HepG2 (cell line): Measurements from ENCODE around the gene EFNA3. TPM values are rescaled to one million over a fixed set of nuclear protein-coding genes. Genes with fewer than 3 reads are reported as not detected.

ENCODE experiments used
- CREBL2 ChIP-seq: sonication (generic); formaldehyde crosslinking; IDR thresholded peaks from 2 replicates; pipeline ENCODE4 v1.8.1; 2023; ENCODE audit warnings: missing genetic modification reagents, mild to moderate bottlenecking, borderline replicate concordance
- ERF ChIP-seq: IDR thresholded peaks from 2 replicates; pipeline ENCODE4 v1.6.1; 2018; ENCODE audit warnings: missing biosample characterization, missing genetic modification reagents
- EZH2 ChIP-seq: conservative IDR thresholded peaks from 2 replicates; pipeline ENCODE4 v1.6.1; 2012; ENCODE audit warnings: mild to moderate bottlenecking, low read depth, low read length, moderate library complexity
- GATA4 ChIP-seq: sonication (generic); IDR thresholded peaks from 2 replicates; pipeline ENCODE4 v1.6.1; 2016; ENCODE audit warnings: antibody characterized with exemption, low read depth, borderline replicate concordance
- PRPF4 ChIP-seq: fragments of 200-400 bp; formaldehyde crosslinking; IDR thresholded peaks from 2 replicates; pipeline ENCODE4 v1.6.1; 2016; ENCODE audit warnings: low read length, low read depth; ENCODE audit not compliant: poor library complexity, severe bottlenecking
- RELA ChIP-seq: sonication (generic); formaldehyde crosslinking; IDR thresholded peaks from 2 replicates; pipeline ENCODE4 v1.4.0; 2020; ENCODE audit warnings: missing genetic modification reagents
- SAP130 ChIP-seq: IDR thresholded peaks from 2 replicates; pipeline ENCODE4 v1.6.1; 2016; ENCODE audit warnings: low read depth
- SIX1 ChIP-seq: sonication (generic); formaldehyde crosslinking; IDR thresholded peaks from 2 replicates; pipeline ENCODE4 v1.4.0; 2020; ENCODE audit warnings: missing genetic modification reagents, borderline replicate concordance
- SP1 ChIP-seq, 2 experiments: fragments of 450-650 bp in 1 of 2; sonication (generic) in 1 of 2; formaldehyde crosslinking in 1 of 2; IDR thresholded peaks; 2 replicates each; pipeline versions ENCODE4 v1.4.0 to v1.6.1; 2016 to 2020; ENCODE audit warnings: missing genetic modification reagents in 1 of 2
- ZBTB39 ChIP-seq: sonication (generic); formaldehyde crosslinking; IDR thresholded peaks from 2 replicates; pipeline ENCODE4 v1.5.0; 2020; ENCODE audit warnings: missing genetic modification reagents
- ZBTB46 ChIP-seq: sonication (generic); formaldehyde crosslinking; IDR thresholded peaks from 2 replicates; pipeline ENCODE4 v1.4.0; 2020; ENCODE audit warnings: mild to moderate bottlenecking, missing genetic modification reagents, borderline replicate concordance
- ZNF251 ChIP-seq: sonication (generic); formaldehyde crosslinking; IDR thresholded peaks from 2 replicates; pipeline ENCODE4 v1.9.0; 2021; ENCODE audit warnings: mild to moderate bottlenecking, missing genetic modification reagents
- ZNF318 ChIP-seq: sonication (generic); formaldehyde crosslinking; IDR thresholded peaks from 2 replicates; pipeline ENCODE4 v1.4.0; 2020; ENCODE audit warnings: mild to moderate bottlenecking, missing genetic modification reagents
- ZNF501 ChIP-seq: sonication (generic); formaldehyde crosslinking; IDR thresholded peaks from 2 replicates; pipeline ENCODE4 v1.5.1; 2020; ENCODE audit warnings: mild to moderate bottlenecking, moderate library complexity, missing genetic modification reagents
- ZNF605 ChIP-seq: sonication (generic); formaldehyde crosslinking; IDR thresholded peaks from 2 replicates; pipeline ENCODE4 v1.8.0; 2022; ENCODE audit warnings: mild to moderate bottlenecking, missing genetic modification reagents
- ZNF614 ChIP-seq: IDR thresholded peaks from 2 replicates; pipeline ENCODE4 v1.6.1; 2018; ENCODE audit warnings: missing biosample characterization, missing genetic modification reagents, inconsistent platforms, borderline replicate concordance
- polyA plus RNA-seq, 8 experiments: library from polyadenylated mRNA; depleted of rRNA in 3 of 8; stranded (reverse) in 7 of 8; unstranded in 1 of 8; fragments of >200 nt; fragmentation: Illumina TruSeq in 4 of 8; extraction: Trizol in 4 of 8; gene quantifications; 2 replicates each; pipeline versions ENCODE4 v1.2.1 to v1.2.3, GENCODE V29; 2011 to 2016; ENCODE audit warnings: low read depth in 4 of 8, missing spikeins in 1 of 8, mixed read lengths in 1 of 8; ENCODE audit not compliant: insufficient read depth in 1 of 8
- total RNA-seq, 5 experiments: library from RNA; depleted of rRNA; stranded (reverse); fragments of >200 nt; fragmentation: Illumina TruSeq; extraction: Trizol; gene quantifications; 2 replicates each; pipeline ENCODE4 v1.2.3, GENCODE V29; 2016; ENCODE audit warnings: low read depth in 1 of 5

The EFNA3 gene
- total and polyA plus RNA-seq, 2 of the 13 experiments (the other 11 are each of a cell fraction or from before 2014, with no cell fraction given): 1.0 to 5.7 TPM

- TF ChIP-seq ZNF318: no peak
- peak; percentile 85 for TF ChIP-seq ERF
- no peak for TF ChIP-seq CREBL2
- no peak for TF ChIP-seq ZNF251 (CRISPR knock-in tag)
- no peak for TF ChIP-seq PRPF4
- TF ChIP-seq RELA: no peak
- peak; percentile 91 for TF ChIP-seq SAP130 (CRISPR knock-in tag)
- TF ChIP-seq ZBTB46 (CRISPR knock-in tag): no peak
- no peak for TF ChIP-seq GATA4
- 0 out of 2 replicates have a peak, but pooled peaks have one; percentile 16 for TF ChIP-seq ZBTB39
- peak; percentile 95 for TF ChIP-seq ZNF605
- peak; percentile 51; the same call in 1 of the 2 replicates for TF ChIP-seq ZNF614 (CRISPR knock-in tag)
- TF ChIP-seq SIX1 (CRISPR knock-in tag): no peak
- TF ChIP-seq ZNF501: peak; percentile 93; the same call in 1 of the 2 replicates
- TF ChIP-seq SP1 (IDR thresholded peaks at IDR 0.05): no peak
- TF ChIP-seq SP1 (CRISPR knock-in tag; IDR thresholded peaks at IDR 0.05): peak; percentile 46; the same call in 1 of the 2 replicates
- TF ChIP-seq EZH2: no peak
Observed at GRCh38 chr1:155091071-155092051, 12.7 kb downstream of the EFNA3 start (continued).
